Esophagus squamous epithelium (tissue), 4 donors: ENCODE results near the gene CEACAM8.

Experiments
- CTCF ChIP-seq, 6 experiments: fragments of 450-650 bp in 4 of 6; fragments of 200-600 bp in 2 of 6; sonication (generic) in 2 of 6; IDR thresholded peaks; one replicate each; pipeline ENCODE4 v1.5.1; 2016 to 2019; ENCODE audit warnings: antibody characterized with exemption in 6 of 6, mild to moderate bottlenecking in 4 of 6, moderate library complexity in 4 of 6
- POLR2A ChIP-seq, 4 donors: fragments of 450-650 bp; IDR thresholded peaks; one replicate each; pipeline ENCODE4 v1.6.1; 2017; ENCODE audit warnings: antibody characterized with exemption in 4 of 4, mild to moderate bottlenecking in 4 of 4, moderate library complexity in 3 of 4

GRCh38 chr19:42554046-42554575 is 40.6 kb downstream of the CEACAM8 start:
- TF ChIP-seq POLR2A (IDR thresholded peaks at IDR 0.05), result no peak
- no peak for TF ChIP-seq CTCF (IDR thresholded peaks at IDR 0.05)
